HL-60 (cell line): Measurements from ENCODE around the gene WNT7B.

Experiments used
- GABPA ChIP-seq: IDR thresholded peaks from 2 replicates; pipeline ENCODE4 v1.6.1; 2012; ENCODE audit warnings: low read depth
- POLR2AphosphoS5 ChIP-seq: IDR thresholded peaks from 2 replicates; pipeline ENCODE4 v1.6.1; 2012; ENCODE audit warnings: low read depth
- TF ChIP-seq, protein P1 (sequence below): IDR thresholded peaks from one replicate; pipeline ENCODE4 v1.5.1; 2011; ENCODE audit warnings: low read length, control low read depth, inconsistent platforms; ENCODE audit not compliant: insufficient read depth

DNA sequence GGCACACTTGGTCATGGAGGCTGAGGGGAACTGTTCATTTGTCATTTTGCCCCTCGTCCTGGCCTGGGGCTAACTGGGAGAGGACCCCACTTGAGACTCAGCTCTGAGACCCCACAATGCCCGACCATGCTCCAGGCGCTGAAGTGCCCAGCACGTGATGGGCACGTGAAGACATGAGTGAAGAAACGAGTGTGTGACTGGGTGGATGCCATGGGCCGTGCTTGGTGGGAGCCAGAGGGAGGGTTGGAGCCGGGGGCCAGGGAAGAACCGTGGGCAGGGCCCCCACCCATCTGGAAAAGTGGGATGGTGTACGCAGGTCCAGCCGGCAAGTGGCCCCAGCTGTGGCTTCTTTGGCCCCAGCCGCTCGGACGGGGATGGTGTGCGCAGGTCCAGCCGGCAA is 61.1 kb downstream of the WNT7B start:
- no peak for TF ChIP-seq GABPA
- TF ChIP-seq, protein P1, sequence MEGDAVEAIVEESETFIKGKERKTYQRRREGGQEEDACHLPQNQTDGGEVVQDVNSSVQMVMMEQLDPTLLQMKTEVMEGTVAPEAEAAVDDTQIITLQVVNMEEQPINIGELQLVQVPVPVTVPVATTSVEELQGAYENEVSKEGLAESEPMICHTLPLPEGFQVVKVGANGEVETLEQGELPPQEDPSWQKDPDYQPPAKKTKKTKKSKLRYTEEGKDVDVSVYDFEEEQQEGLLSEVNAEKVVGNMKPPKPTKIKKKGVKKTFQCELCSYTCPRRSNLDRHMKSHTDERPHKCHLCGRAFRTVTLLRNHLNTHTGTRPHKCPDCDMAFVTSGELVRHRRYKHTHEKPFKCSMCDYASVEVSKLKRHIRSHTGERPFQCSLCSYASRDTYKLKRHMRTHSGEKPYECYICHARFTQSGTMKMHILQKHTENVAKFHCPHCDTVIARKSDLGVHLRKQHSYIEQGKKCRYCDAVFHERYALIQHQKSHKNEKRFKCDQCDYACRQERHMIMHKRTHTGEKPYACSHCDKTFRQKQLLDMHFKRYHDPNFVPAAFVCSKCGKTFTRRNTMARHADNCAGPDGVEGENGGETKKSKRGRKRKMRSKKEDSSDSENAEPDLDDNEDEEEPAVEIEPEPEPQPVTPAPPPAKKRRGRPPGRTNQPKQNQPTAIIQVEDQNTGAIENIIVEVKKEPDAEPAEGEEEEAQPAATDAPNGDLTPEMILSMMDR, result no peak
- no peak for TF ChIP-seq POLR2AphosphoS5
